Measurements from ENCODE around the gene CD200R1.
A peak's percentile ranks its signal among the peaks of the same experiment; 100 is the strongest.

CD200R1 gene

DNA sequence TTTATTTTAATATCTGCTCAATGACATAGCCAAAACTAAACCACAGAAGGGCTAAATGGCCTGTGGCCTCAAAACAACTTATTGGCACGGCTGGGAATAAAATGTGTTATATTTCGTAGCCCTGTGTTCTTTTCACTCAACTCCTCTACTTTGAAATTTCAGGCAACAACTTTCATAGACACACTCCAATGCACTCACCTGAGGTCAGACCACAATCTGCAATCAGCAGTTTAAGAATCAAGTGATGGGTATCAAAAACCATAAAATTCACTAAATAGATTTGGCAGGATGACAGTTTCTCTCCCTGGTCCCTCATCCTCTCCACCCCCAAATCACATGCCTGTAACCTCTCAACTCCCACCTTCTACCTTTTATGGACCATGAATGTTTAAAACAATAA lies 2.0 kb upstream of the CD200R1 start:
- no peaks in the 10 kb centered on the region for H3K27me3 ChIP-seq (replicated peaks in 2 of 5; ENCODE audit: control insufficient read depth in 4 of 5, insufficient read depth in 5 of 5, low read length in 4 of 5)
- H3K27ac ChIP-seq (ENCODE audit: insufficient read depth in 1 of 2, low read depth in 1 of 2, low read length in 2 of 2, poor library complexity in 1 of 2, severe bottlenecking in 2 of 2) = no peak overlapping the region
- H3K4me1 ChIP-seq (ENCODE audit: control extremely low read depth in 1 of 4, control insufficient read depth in 4 of 4, insufficient read depth in 4 of 4, low read length in 3 of 4) = peaks cover 16 to 39% (median 22%) of the 10 kb centered on the region in 4 experiments
- 93% methylated on average over 2 of the region's 2 CpGs for WGBS (ENCODE audit: insufficient coverage)
- H3K36me3 ChIP-seq (ENCODE audit: control insufficient read depth in 4 of 4, insufficient read depth in 4 of 4, low read length in 3 of 4) = no peaks in the 10 kb centered on the region
- no peak overlapping the region for H3K4me3 ChIP-seq (ENCODE audit: control insufficient read depth in 1 of 7, extremely low read depth in 1 of 7, insufficient read depth in 4 of 7, low read depth in 2 of 7, low read length in 6 of 7)
- CTCF ChIA-PET = interaction anchor here (0.9 to 3.3 kb wide), 5 partner anchors 11 to 335 kb away, joined by 3 to 19 read pairs (median 4); no protein-coding TSS in a partner anchor
- POLR2A ChIA-PET = no interaction called here
- no peak for DNase-seq
- H3K9me3 ChIP-seq (ENCODE audit: control extremely low read depth in 1 of 5, control insufficient read depth in 4 of 5, insufficient read depth in 2 of 5, low read depth in 1 of 5, low read length in 4 of 5) = no peaks in the 10 kb centered on the region

DNA sequence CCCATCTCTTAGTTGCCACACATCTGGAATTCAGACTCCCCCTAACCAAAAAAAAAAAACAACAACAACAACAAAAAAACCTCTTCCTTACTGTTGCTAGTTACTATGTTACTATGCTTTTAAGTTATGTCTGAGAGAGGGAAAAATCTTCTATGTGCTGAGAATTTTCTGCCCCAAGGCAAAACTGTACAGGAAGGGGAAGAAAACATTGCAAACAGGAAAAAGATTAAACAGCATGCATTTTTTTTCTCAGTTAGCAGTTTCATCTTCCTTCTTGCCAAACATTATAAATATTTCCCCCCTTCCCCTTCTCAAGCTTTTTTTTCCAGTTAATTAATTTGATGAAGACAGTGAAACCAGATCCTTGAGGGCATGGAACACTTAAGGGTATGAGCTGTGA lies 1.1 kb upstream of the CD200R1 start:
- ChIA-PET POLR2A (no interaction called here), CTCF (interaction anchor here (0.9 to 3.3 kb wide), 5 partner anchors 10 to 334 kb away, joined by 3 to 19 read pairs (median 4); no protein-coding TSS in a partner anchor)
- DNase-seq = no peak
- no peaks in the 10 kb centered on the region for H3K36me3 ChIP-seq (ENCODE audit: control insufficient read depth in 4 of 4, insufficient read depth in 4 of 4, low read length in 3 of 4)
- H3K27me3 ChIP-seq (replicated peaks in 2 of 5; ENCODE audit: control insufficient read depth in 4 of 5, insufficient read depth in 5 of 5, low read length in 4 of 5) = no peaks in the 10 kb centered on the region
- no peaks in the 10 kb centered on the region for H3K9me3 ChIP-seq (ENCODE audit: control extremely low read depth in 1 of 5, control insufficient read depth in 4 of 5, insufficient read depth in 2 of 5, low read depth in 1 of 5, low read length in 4 of 5)
- H3K4me3 ChIP-seq (ENCODE audit: control insufficient read depth in 1 of 7, extremely low read depth in 1 of 7, insufficient read depth in 4 of 7, low read depth in 2 of 7, low read length in 6 of 7) = no peak overlapping the region
- H3K4me1 ChIP-seq (ENCODE audit: control extremely low read depth in 1 of 4, control insufficient read depth in 4 of 4, insufficient read depth in 4 of 4, low read length in 3 of 4) = peaks cover 16 to 39% (median 22%) of the 10 kb centered on the region in 4 experiments
- H3K27ac ChIP-seq (ENCODE audit: insufficient read depth in 1 of 2, low read depth in 1 of 2, low read length in 2 of 2, poor library complexity in 1 of 2, severe bottlenecking in 2 of 2) = no peak overlapping the region

DNA sequence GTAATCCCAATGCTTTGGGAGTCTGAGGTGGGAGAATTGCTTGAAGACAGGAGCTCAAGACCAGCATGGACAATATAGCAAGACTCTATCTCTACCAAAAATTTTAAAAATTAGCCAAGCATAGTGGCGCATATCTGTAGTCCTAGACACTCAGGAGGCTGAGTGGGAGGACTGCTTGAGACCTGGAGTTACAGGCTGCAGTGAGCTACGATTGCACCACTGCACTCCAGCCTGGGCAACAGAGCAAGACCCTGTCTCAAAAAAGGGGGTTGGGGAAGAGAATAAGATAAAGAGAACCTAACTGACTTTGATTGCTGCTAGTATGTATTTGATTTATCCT lies 755 bp downstream of the CD200R1 start:
- WGBS (ENCODE audit: insufficient coverage) = 96% methylated on average over 2 of the region's 2 CpGs
- Histone ChIP-seq H3K4me1 (ENCODE audit: control extremely low read depth in 1 of 4, control insufficient read depth in 4 of 4, insufficient read depth in 4 of 4, low read length in 3 of 4) (peaks cover 16 to 39% (median 22%) of the 10 kb centered on the region in 4 experiments), H3K4me3 (ENCODE audit: control insufficient read depth in 1 of 7, extremely low read depth in 1 of 7, insufficient read depth in 4 of 7, low read depth in 2 of 7, low read length in 6 of 7) (peak overlapping the region in 2 of 7 experiments; percentile 10 to 40), H3K9me3 (ENCODE audit: control extremely low read depth in 1 of 5, control insufficient read depth in 4 of 5, insufficient read depth in 2 of 5, low read depth in 1 of 5, low read length in 4 of 5) (no peaks in the 10 kb centered on the region), H3K27me3 (replicated peaks in 2 of 5; ENCODE audit: control insufficient read depth in 4 of 5, insufficient read depth in 5 of 5, low read length in 4 of 5) (no peaks in the 10 kb centered on the region), H3K36me3 (ENCODE audit: control insufficient read depth in 4 of 4, insufficient read depth in 4 of 4, low read length in 3 of 4) (no peaks in the 10 kb centered on the region), H3K27ac (ENCODE audit: insufficient read depth in 1 of 2, low read depth in 1 of 2, low read length in 2 of 2, poor library complexity in 1 of 2, severe bottlenecking in 2 of 2) (no peak overlapping the region)
- CTCF ChIA-PET = interaction anchor here (0.6 to 3.3 kb wide), 3 partner anchors 18 to 1894 kb away, joined by 3 to 19 read pairs (median 5); no protein-coding TSS in a partner anchor
- POLR2A ChIA-PET = no interaction called here
- no peak for DNase-seq

DNA sequence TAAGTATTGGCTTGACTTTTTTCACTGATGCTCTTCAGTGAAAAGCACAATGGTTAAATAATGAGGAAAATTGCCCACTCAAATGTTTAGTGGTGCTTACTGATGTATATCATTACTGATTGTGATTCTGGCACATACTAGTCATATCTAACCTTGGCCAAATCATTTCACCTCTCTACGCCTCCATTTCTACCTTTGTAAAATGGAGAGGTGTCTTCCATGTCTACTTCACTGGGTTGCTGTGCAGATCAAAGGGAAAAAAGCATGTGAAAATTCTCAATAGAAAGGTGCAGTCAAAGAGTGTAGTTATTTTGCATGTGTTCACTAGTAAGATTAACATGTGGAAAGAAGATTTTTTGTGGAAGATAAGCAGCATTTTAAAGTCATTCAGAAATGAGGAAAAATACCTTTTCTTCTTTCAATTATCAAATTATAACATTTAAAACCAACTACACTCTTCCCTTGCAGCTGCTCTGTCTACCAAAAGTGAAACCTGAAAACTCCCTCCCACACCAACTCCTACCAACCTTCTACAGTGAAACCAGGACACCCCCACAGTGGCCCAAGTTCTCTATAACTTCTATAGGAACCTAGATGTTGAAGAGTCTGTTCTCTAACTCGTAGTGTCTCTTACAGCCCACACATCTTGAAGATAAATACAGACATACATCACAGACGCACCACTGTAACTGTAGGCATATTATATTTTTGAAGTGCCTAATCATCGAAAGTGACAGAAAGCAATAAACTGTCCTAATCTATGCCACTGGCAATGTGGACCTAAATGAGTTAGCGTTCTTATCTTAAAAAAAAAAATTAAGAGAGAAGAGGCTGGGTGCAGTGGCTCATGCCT lies 1.4 kb downstream of the CD200R1 start:
- Histone ChIP-seq H3K9me3 (ENCODE audit: control extremely low read depth in 1 of 5, control insufficient read depth in 4 of 5, insufficient read depth in 2 of 5, low read depth in 1 of 5, low read length in 4 of 5) (no peaks in the 10 kb centered on the region), H3K27me3 (replicated peaks in 2 of 5; ENCODE audit: control insufficient read depth in 4 of 5, insufficient read depth in 5 of 5, low read length in 4 of 5) (no peaks in the 10 kb centered on the region), H3K36me3 (ENCODE audit: control insufficient read depth in 4 of 4, insufficient read depth in 4 of 4, low read length in 3 of 4) (no peaks in the 10 kb centered on the region), H3K4me1 (ENCODE audit: control extremely low read depth in 1 of 4, control insufficient read depth in 4 of 4, insufficient read depth in 4 of 4, low read length in 3 of 4) (peaks cover 16 to 42% (median 23%) of the 10 kb centered on the region in 4 experiments), H3K4me3 (ENCODE audit: control insufficient read depth in 1 of 7, extremely low read depth in 1 of 7, insufficient read depth in 4 of 7, low read depth in 2 of 7, low read length in 6 of 7) (peak overlapping the region in 2 of 7 experiments; percentile 10 to 40), H3K27ac (ENCODE audit: insufficient read depth in 1 of 2, low read depth in 1 of 2, low read length in 2 of 2, poor library complexity in 1 of 2, severe bottlenecking in 2 of 2) (no peak overlapping the region)
- POLR2A ChIA-PET = no interaction called here
- CTCF ChIA-PET = interaction anchor here (0.6 to 3.3 kb wide), 4 partner anchors 18 to 1895 kb away, joined by 3 to 19 read pairs (median 4); no protein-coding TSS in a partner anchor
- WGBS (ENCODE audit: insufficient coverage) = 83% methylated on average over 1 of the region's 5 CpGs
- peak in 2 of 3 donors; percentile 58 to 61 for DNase-seq

DNA sequence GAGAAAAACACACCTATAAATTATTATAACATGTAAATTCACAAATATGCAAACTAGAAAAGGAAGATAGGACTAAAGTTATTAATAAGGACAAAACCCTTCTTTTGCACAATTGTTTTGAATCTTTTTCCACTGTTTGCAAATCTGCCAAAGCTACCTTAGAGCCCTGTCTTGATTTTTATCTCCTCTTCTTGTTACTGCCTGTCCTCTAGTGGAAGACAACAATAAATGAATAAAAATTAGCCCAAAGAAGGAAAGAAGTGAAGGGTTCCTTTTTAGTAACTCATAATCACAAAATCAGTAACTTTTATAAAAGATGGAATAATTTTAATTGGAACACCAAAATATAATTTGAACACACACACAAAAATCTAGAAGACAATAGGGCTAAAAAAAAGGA lies 2.7 kb downstream of the CD200R1 start:
- Histone ChIP-seq H3K4me1 (ENCODE audit: control extremely low read depth in 1 of 4, control insufficient read depth in 4 of 4, insufficient read depth in 4 of 4, low read length in 3 of 4) (peaks cover 16 to 55% (median 30%) of the 10 kb centered on the region in 4 experiments), H3K4me3 (ENCODE audit: control insufficient read depth in 1 of 7, extremely low read depth in 1 of 7, insufficient read depth in 4 of 7, low read depth in 2 of 7, low read length in 6 of 7) (no peak overlapping the region), H3K9me3 (ENCODE audit: control extremely low read depth in 1 of 5, control insufficient read depth in 4 of 5, insufficient read depth in 2 of 5, low read depth in 1 of 5, low read length in 4 of 5) (no peaks in the 10 kb centered on the region), H3K27me3 (replicated peaks in 2 of 5; ENCODE audit: control insufficient read depth in 4 of 5, insufficient read depth in 5 of 5, low read length in 4 of 5) (no peaks in the 10 kb centered on the region), H3K27ac (ENCODE audit: insufficient read depth in 1 of 2, low read depth in 1 of 2, low read length in 2 of 2, poor library complexity in 1 of 2, severe bottlenecking in 2 of 2) (no peak overlapping the region), H3K36me3 (ENCODE audit: control insufficient read depth in 4 of 4, insufficient read depth in 4 of 4, low read length in 3 of 4) (no peaks in the 10 kb centered on the region)
- POLR2A ChIA-PET = no interaction called here
- CTCF ChIA-PET = interaction anchor here (0.6 to 1.6 kb wide), 3 partner anchors 13 to 336 kb away, joined by 3 to 4 read pairs (median 4); no protein-coding TSS in a partner anchor
- DNase-seq = no peak

DNA sequence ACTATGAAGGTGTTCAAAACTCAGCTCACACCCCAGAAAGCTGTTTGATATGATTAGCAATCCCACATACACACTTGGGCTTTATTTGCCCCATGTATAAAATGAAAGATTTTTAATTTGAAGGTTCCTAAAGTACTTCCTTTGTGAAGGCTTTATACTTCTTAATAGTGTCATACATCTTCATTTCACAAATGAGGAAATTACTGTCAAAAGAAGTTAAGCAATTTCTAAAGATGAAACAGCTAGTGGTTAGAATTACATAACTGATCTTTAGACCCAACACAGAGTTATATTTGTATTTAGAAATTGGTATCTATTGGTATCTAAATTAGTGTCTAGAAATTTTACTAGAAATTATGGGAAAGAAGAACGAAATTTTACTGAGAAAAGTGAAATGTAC lies 7.1 kb downstream of the CD200R1 start:
- no peaks in the 10 kb centered on the region for H3K36me3 ChIP-seq (ENCODE audit: control insufficient read depth in 4 of 4, insufficient read depth in 4 of 4, low read length in 3 of 4)
- H3K4me1 ChIP-seq (ENCODE audit: control extremely low read depth in 1 of 4, control insufficient read depth in 4 of 4, insufficient read depth in 4 of 4, low read length in 3 of 4) = peaks cover 3 to 35% (median 16%) of the 10 kb centered on the region in 4 experiments
- no peak overlapping the region for H3K27ac ChIP-seq (ENCODE audit: insufficient read depth in 1 of 2, low read depth in 1 of 2, low read length in 2 of 2, poor library complexity in 1 of 2, severe bottlenecking in 2 of 2)
- CTCF ChIA-PET = interaction anchor here (0.7 to 0.8 kb wide), 2 partner anchors 12 to 14 kb away, joined by 3 to 4 read pairs; no protein-coding TSS in a partner anchor
- H3K27me3 ChIP-seq (replicated peaks in 2 of 5; ENCODE audit: control insufficient read depth in 4 of 5, insufficient read depth in 5 of 5, low read length in 4 of 5) = no peaks in the 10 kb centered on the region
- POLR2A ChIA-PET = no interaction called here
- no CpG with 5 or more reads among the region's 1 CpG for WGBS (ENCODE audit: insufficient coverage)
- no peak overlapping the region for H3K4me3 ChIP-seq (ENCODE audit: control insufficient read depth in 1 of 7, extremely low read depth in 1 of 7, insufficient read depth in 4 of 7, low read depth in 2 of 7, low read length in 6 of 7)
- DNase-seq = peak in 2 of 3 donors; percentile 37 to 41
- H3K9me3 ChIP-seq (ENCODE audit: control extremely low read depth in 1 of 5, control insufficient read depth in 4 of 5, insufficient read depth in 2 of 5, low read depth in 1 of 5, low read length in 4 of 5) = peaks cover 0 to 14% (median 6%) of the 10 kb centered on the region in 5 experiments

DNA sequence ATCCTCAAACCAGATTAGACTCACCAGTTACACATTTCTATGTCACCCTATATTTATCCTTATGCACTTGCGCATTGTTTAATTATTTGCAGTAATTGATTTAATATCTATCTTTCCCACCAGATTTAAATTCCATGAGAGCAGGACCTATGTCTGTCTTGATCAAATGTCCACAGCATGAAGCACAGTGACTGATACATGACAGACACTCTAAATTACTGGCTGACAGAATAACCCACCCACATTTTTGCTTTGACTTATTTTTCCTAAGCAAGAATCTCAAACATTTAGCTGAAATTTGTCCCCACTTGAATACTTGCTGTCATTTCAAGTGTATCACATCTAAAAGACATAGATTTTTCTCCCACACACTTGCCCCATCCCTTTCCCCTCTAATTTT lies 7.5 kb downstream of the CD200R1 start:
- WGBS (ENCODE audit: insufficient coverage) = no CpG with 5 or more reads among the region's 1 CpG
- Histone ChIP-seq H3K27ac (ENCODE audit: insufficient read depth in 1 of 2, low read depth in 1 of 2, low read length in 2 of 2, poor library complexity in 1 of 2, severe bottlenecking in 2 of 2) (no peak overlapping the region), H3K27me3 (replicated peaks in 2 of 5; ENCODE audit: control insufficient read depth in 4 of 5, insufficient read depth in 5 of 5, low read length in 4 of 5) (no peaks in the 10 kb centered on the region), H3K4me1 (ENCODE audit: control extremely low read depth in 1 of 4, control insufficient read depth in 4 of 4, insufficient read depth in 4 of 4, low read length in 3 of 4) (peaks cover 3 to 35% (median 15%) of the 10 kb centered on the region in 4 experiments), H3K9me3 (ENCODE audit: control extremely low read depth in 1 of 5, control insufficient read depth in 4 of 5, insufficient read depth in 2 of 5, low read depth in 1 of 5, low read length in 4 of 5) (peaks cover 0 to 14% (median 6%) of the 10 kb centered on the region in 5 experiments), H3K36me3 (ENCODE audit: control insufficient read depth in 4 of 4, insufficient read depth in 4 of 4, low read length in 3 of 4) (no peaks in the 10 kb centered on the region), H3K4me3 (ENCODE audit: control insufficient read depth in 1 of 7, extremely low read depth in 1 of 7, insufficient read depth in 4 of 7, low read depth in 2 of 7, low read length in 6 of 7) (no peak overlapping the region)
- ChIA-PET POLR2A (no interaction called here), CTCF (interaction anchor here (0.7 to 0.8 kb wide), 2 partner anchors 12 to 14 kb away, joined by 3 to 4 read pairs; no protein-coding TSS in a partner anchor)
- DNase-seq = no peak
